ENCODE measurements around the gene ZFC3H1.

The ZFC3H1 gene

DNA sequence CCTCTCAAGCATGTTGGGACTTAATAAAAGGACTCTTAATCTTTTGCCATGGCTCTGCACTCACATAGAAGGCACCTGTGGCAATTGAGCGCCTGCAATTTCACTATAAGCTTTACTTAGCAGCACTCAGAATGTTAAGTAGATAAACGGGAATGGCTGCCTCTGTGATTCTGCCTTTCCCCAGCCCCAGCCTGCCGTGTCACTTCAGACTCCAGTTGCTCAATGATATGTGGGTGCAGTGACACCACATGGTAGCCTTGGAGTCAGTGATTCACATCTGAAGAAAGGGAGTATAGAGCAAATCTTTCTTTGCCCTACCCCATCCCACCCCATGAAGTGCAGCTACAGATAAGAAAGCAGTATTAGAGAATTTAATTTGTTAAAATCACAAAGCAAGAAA lies 96.1 kb downstream of the ZFC3H1 start:
- DNase-seq = no peak

DNA sequence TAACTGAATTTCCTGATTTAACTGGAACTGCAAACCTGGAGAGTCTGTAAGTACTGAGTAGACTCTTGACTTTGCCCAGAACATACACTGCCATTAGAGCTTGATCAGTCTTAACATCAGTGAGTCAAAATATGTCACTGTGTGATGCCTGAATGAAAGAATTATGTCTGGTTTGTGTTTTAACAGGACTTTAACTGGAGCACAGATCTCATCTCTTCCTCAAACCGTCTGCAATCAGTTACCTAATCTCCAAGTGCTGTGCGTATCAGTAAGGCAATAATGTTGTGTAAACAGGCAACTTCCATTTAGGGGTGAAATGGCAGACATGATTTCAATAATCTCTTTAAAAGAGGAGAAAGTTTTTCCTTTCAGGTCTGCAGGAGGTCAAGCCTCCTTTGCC lies 97.0 kb downstream of the ZFC3H1 start:
- no peak for DNase-seq

GRCh38 chr12:71565535-71565934 lies 98.1 kb downstream of the ZFC3H1 start:
- no peak for DNase-seq

GRCh38 chr12:71562676-71563595 lies 100.7 kb downstream of the ZFC3H1 start:
- no peak for DNase-seq
